C4-2B (cell line): ENCODE measurements around the gene CTR9.
A peak's percentile ranks its signal among the peaks of the same experiment; 100 is the strongest.

ENCODE experiments used
- ZFX ChIP-seq: fragments of 450-650 bp; IDR thresholded peaks from 2 replicates; pipeline ENCODE4 v1.6.1; 2017
- TF ChIP-seq, protein P1 (sequence below): fragments of 450-650 bp; conservative IDR thresholded peaks from 2 replicates; pipeline ENCODE4 v1.5.1; 2017; ENCODE audit warnings: mild to moderate bottlenecking

- TF ChIP-seq, protein P1, sequence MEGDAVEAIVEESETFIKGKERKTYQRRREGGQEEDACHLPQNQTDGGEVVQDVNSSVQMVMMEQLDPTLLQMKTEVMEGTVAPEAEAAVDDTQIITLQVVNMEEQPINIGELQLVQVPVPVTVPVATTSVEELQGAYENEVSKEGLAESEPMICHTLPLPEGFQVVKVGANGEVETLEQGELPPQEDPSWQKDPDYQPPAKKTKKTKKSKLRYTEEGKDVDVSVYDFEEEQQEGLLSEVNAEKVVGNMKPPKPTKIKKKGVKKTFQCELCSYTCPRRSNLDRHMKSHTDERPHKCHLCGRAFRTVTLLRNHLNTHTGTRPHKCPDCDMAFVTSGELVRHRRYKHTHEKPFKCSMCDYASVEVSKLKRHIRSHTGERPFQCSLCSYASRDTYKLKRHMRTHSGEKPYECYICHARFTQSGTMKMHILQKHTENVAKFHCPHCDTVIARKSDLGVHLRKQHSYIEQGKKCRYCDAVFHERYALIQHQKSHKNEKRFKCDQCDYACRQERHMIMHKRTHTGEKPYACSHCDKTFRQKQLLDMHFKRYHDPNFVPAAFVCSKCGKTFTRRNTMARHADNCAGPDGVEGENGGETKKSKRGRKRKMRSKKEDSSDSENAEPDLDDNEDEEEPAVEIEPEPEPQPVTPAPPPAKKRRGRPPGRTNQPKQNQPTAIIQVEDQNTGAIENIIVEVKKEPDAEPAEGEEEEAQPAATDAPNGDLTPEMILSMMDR = peak; percentile 38
- no peak for TF ChIP-seq ZFX
These were observed at the start of gene CTR9 for GRCh38 chr11:10750838-10751580.
